ENCODE data around the gene CCNF. TPM values are rescaled to one million over a fixed set of nuclear protein-coding genes. Genes with fewer than 3 reads are reported as not detected.

Gene CCNF
- total and polyA plus RNA-seq, 9 of the 15 experiments (the other 6 are each of a cell fraction or from before 2014, with no cell fraction given) = 4.1 to 70.1 (median 29.5) TPM

GRCh38 chr16:2496223-2497115 lies 67.2 kb downstream of the CCNF start (continued):
- TF ChIP-seq ZNF398 (CRISPR knock-in tag; IDR thresholded peaks at IDR 0.05) (no peak), ZBTB33 (CRISPR knock-in tag; IDR thresholded peaks at IDR 0.05) (peak; percentile 77; the same call in 1 of the 2 replicates), PRPF4 (IDR thresholded peaks at IDR 0.05; ENCODE audit: insufficient read depth, low read depth, low read length, poor library complexity, severe bottlenecking) (peak; percentile 30), MXD1 (CRISPR knock-in tag; IDR thresholded peaks at IDR 0.05; ENCODE audit: borderline replicate concordance, poor library complexity, severe bottlenecking) (no peak)

All from K562 (cell line).